Thymus (tissue), 11 donors: ENCODE measurements around the gene CCDC57. TPM values are rescaled to one million over a fixed set of nuclear protein-coding genes. Genes with fewer than 3 reads are reported as not detected.

Experiments used
- DNase-seq, 9 donors: peaks; one replicate each; pipeline ENCODE4 v3.0.0-alpha.2; 2013; ENCODE audit warnings: low spot score in 9 of 9, low read depth in 6 of 9, missing footprints in 1 of 9
- H3K27ac ChIP-seq, 2 donors: one replicate each; pipeline ENCODE4 v1.5.1; 2013; ENCODE audit warnings: control low read depth in 1 of 2, low read depth in 1 of 2, low read length in 1 of 2, mild to moderate bottlenecking in 1 of 2, moderate library complexity in 1 of 2
- H3K27me3 ChIP-seq, 2 donors: one replicate each; pipeline ENCODE4 v1.5.1; 2013; ENCODE audit warnings: low read length in 1 of 2; ENCODE audit not compliant: control insufficient read depth in 2 of 2, insufficient read depth in 1 of 2
- H3K36me3 ChIP-seq, 2 donors: one replicate each; pipeline ENCODE4 v1.5.1; 2013; ENCODE audit warnings: low read length in 1 of 2, mild to moderate bottlenecking in 1 of 2, moderate library complexity in 1 of 2; ENCODE audit not compliant: control insufficient read depth in 2 of 2, insufficient read depth in 2 of 2
- H3K4me1 ChIP-seq, 2 donors: one replicate each; pipeline ENCODE4 v1.5.1; 2013; ENCODE audit warnings: low read length in 2 of 2; ENCODE audit not compliant: control insufficient read depth in 2 of 2, insufficient read depth in 2 of 2
- H3K4me3 ChIP-seq, 2 donors: one replicate each; pipeline ENCODE4 v1.5.1; 2013; ENCODE audit warnings: low read length in 2 of 2, control low read depth in 1 of 2, mild to moderate bottlenecking in 1 of 2
- H3K9me3 ChIP-seq, 2 donors: one replicate each; pipeline ENCODE4 v1.5.1; 2013; ENCODE audit warnings: low read length in 1 of 2, mild to moderate bottlenecking in 1 of 2; ENCODE audit not compliant: control insufficient read depth in 2 of 2, insufficient read depth in 1 of 2
- WGBS: extraction: QIAGEN DNeasy Blood & Tissue Kit; methylation state at CpG from one replicate; pipeline ENCODE4 v1.1.7; 2013; 5-methylcytosine and 5-hydroxymethylcytosine counted together
- polyA plus RNA-seq: library from polyadenylated mRNA; stranded (reverse); fragments of 200-250 nt; gene quantifications from one replicate; pipeline ENCODE4 v1.2.3, GENCODE V29; 2013
- total RNA-seq: library from RNA; stranded (reverse); fragments of 120-200 nt; gene quantifications from one replicate; pipeline ENCODE4 v1.2.4, GENCODE V29; 2013
- donor health status: healthy.

Gene CCDC57
- total and polyA plus RNA-seq, 2 donors = 39.3 to 122 TPM

DNA sequence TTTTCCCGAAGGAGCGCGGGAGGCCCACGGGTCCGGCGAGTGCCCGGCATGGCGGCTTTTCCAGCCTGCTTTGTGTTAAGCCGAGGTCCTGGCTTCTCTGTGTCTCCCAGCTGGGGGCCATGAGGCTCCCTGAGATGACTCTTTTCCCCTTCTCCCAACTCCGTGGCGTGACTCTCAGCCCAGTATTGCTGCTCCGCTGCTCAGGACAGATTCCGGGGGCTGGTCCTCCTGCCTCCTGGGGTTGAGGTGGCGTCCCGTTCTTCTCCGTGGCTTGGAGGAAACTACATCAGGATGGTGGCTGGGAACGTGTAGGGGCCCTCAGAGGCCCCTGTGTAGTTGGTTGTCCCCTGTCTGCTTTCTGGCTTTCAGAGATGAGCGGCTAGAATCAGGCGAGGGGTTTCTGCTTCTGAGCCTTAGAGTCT, 160.0 kb downstream of the CCDC57 start:
- DNase-seq = no peak
- peaks cover 16 to 22% of the 10 kb centered on the region in 2 donors for H3K4me1 ChIP-seq
- H3K27ac ChIP-seq = no peak overlapping the region

GRCh38 chr17:82051776-82052637, 160.6 kb downstream of the CCDC57 start, which contains the start of the genes GPS1 and RFNG:
Gene GPS1 (plus strand): TSS chr17:82051898. CDS start chr17:82051932, 34 bp downstream.
Gene RFNG (minus strand): TSS chr17:82051811. CDS start chr17:82051766, 45 bp downstream.
- Histone ChIP-seq H3K4me1 (peaks cover 16 to 22% of the 10 kb centered on the region in 2 donors), H3K4me3 (peak within 1 kb of the TSS; percentile 74 to 94), H3K27ac (peak within 1 kb of the TSS in 1 of 2 donors; percentile 36), H3K27me3 (no peaks in the 10 kb centered on the region), H3K9me3 (no peaks in the 10 kb centered on the region), H3K36me3 (peaks cover 48 to 58% of the 10 kb centered on the region in 2 donors)
- DNase-seq = peak in 7 of 9 donors; percentile 30 to 86 (median 64)
- WGBS = under 1% methylated on average over 94 of the region's 94 CpGs

More for the DNA sequence above, 160.0 kb downstream of the CCDC57 start:
- 45% methylated on average over 19 of the region's 19 CpGs for WGBS
- H3K36me3 ChIP-seq = peaks cover 51 to 61% of the 10 kb centered on the region in 2 donors
- H3K4me3 ChIP-seq = peak overlapping the region; percentile 74 to 94
- no peaks in the 10 kb centered on the region for H3K9me3 ChIP-seq
- H3K27me3 ChIP-seq = no peaks in the 10 kb centered on the region

Other genes with a start within 250 kb of the CCDC57 start
- gene ASPSCR1, start 235.2 kb downstream of the CCDC57 start, total RNA-seq = 27.6 TPM
- gene ASPSCR1, start 235.2 kb downstream of the CCDC57 start, polyA plus RNA-seq = 57.6 TPM
- gene CENPX, start 190.0 kb downstream of the CCDC57 start, total RNA-seq = 44.5 TPM
- 79.7 TPM for gene CENPX, start 190.0 kb downstream of the CCDC57 start, polyA plus RNA-seq
- gene LRRC45, start 189.5 kb downstream of the CCDC57 start, total RNA-seq = 15.2 TPM
- 20.7 TPM for gene LRRC45, start 189.5 kb downstream of the CCDC57 start, polyA plus RNA-seq
- gene RAC3, start 181.2 kb downstream of the CCDC57 start, total RNA-seq = 4.7 TPM
- gene RAC3, start 181.2 kb downstream of the CCDC57 start, polyA plus RNA-seq = 6.9 TPM
- gene DCXR, start 175.1 kb downstream of the CCDC57 start, total RNA-seq = 71.2 TPM
- gene DCXR, start 175.1 kb downstream of the CCDC57 start, polyA plus RNA-seq = 101 TPM
- 8.1 TPM for gene RFNG, start 161.0 kb downstream of the CCDC57 start, total RNA-seq
- 45.4 TPM for gene RFNG, start 161.0 kb downstream of the CCDC57 start, polyA plus RNA-seq
- gene GPS1, start 160.9 kb downstream of the CCDC57 start, total RNA-seq = 75.8 TPM
- 98.3 TPM for gene GPS1, start 160.9 kb downstream of the CCDC57 start, polyA plus RNA-seq
- gene DUS1L, start 147.0 kb downstream of the CCDC57 start, total RNA-seq = 57.9 TPM
- gene DUS1L, start 147.0 kb downstream of the CCDC57 start, polyA plus RNA-seq = 147 TPM
- gene FASN, start 114.6 kb downstream of the CCDC57 start, total RNA-seq = 12.3 TPM
- gene FASN, start 114.6 kb downstream of the CCDC57 start, polyA plus RNA-seq = 19.0 TPM
- gene SLC16A3, start 16.2 kb upstream of the CCDC57 start, total RNA-seq = 17.3 TPM
- 30.2 TPM for gene SLC16A3, start 16.2 kb upstream of the CCDC57 start, polyA plus RNA-seq
- gene CSNK1D, start 60.9 kb upstream of the CCDC57 start, total RNA-seq = 16.2 TPM
- 113 TPM for gene CSNK1D, start 60.9 kb upstream of the CCDC57 start, polyA plus RNA-seq
- gene CD7, start 104.8 kb upstream of the CCDC57 start, total RNA-seq = 67.9 TPM
- gene CD7, start 104.8 kb upstream of the CCDC57 start, polyA plus RNA-seq = 153 TPM
- 7.5 TPM for gene SECTM1, start 120.9 kb upstream of the CCDC57 start, total RNA-seq
- 11.7 TPM for gene SECTM1, start 120.9 kb upstream of the CCDC57 start, polyA plus RNA-seq
- 0.57 TPM for gene TEX19, start 146.4 kb upstream of the CCDC57 start, total RNA-seq
- gene TEX19, start 146.4 kb upstream of the CCDC57 start, polyA plus RNA-seq = 0.02 TPM
- gene UTS2R, start 158.9 kb upstream of the CCDC57 start, total RNA-seq = 0.33 TPM
- 0.07 TPM for gene UTS2R, start 158.9 kb upstream of the CCDC57 start, polyA plus RNA-seq
- 15.9 TPM for gene HEXD, start 205.5 kb upstream of the CCDC57 start, total RNA-seq
- 186 TPM for gene HEXD, start 205.5 kb upstream of the CCDC57 start, polyA plus RNA-seq
- 11.2 TPM for gene OGFOD3, start 205.7 kb upstream of the CCDC57 start, total RNA-seq
- gene OGFOD3, start 205.7 kb upstream of the CCDC57 start, polyA plus RNA-seq = 14.1 TPM
- 80.7 TPM for gene CYBC1, start 237.9 kb upstream of the CCDC57 start, total RNA-seq
- gene CYBC1, start 237.9 kb upstream of the CCDC57 start, polyA plus RNA-seq = 103 TPM
- 60.0 TPM for gene NARF, start 245.9 kb upstream of the CCDC57 start, total RNA-seq
- 137 TPM for gene NARF, start 245.9 kb upstream of the CCDC57 start, polyA plus RNA-seq